Caco-2 (cell line): ENCODE results near the gene SRP9. TPM values are rescaled to one million over a fixed set of nuclear protein-coding genes. Genes with fewer than 3 reads are reported as not detected.
"Not testable (repeated sequence)": the region's sequence is repeated elsewhere in the genome, so short reads cannot be mapped to it uniquely, and the experiment has no call there.

ENCODE experiments used
- BruUV-seq: library from RNA; stranded (reverse); fragments of 400-500 nt; replicated peaks from 2 replicates; lab custom pipeline; 2021; lab: Mats Ljungman, UMichigan
- CTCF ChIA-PET: fragments of 300-600 bp; sonication (Branson Sonifier 250); formaldehyde crosslinking; loops from one replicate; lab custom pipeline; 2022; ENCODE audit warnings: antibody characterized with exemption; lab: Charles Lee
- POLR2A ChIA-PET: fragments of 300-600 bp; sonication (Branson Sonifier 250); formaldehyde crosslinking; loops from one replicate; lab custom pipeline; 2022; ENCODE audit warnings: antibody characterized with exemption; lab: Charles Lee
- DNase-seq, 2 experiments: peaks; one replicate each; pipeline versions ENCODE4 v3.0.0 to v3.0.0-alpha.2; 2020 to 2022
- H3K27me3 ChIP-seq: replicated peaks from 2 replicates; pipeline ENCODE4 v1.6.0; 2011; ENCODE audit warnings: low read length; ENCODE audit not compliant: control insufficient read depth, insufficient read depth
- H3K36me3 ChIP-seq: 2 replicates; pipeline ENCODE4 v1.5.1; 2011; ENCODE audit warnings: low read length; ENCODE audit not compliant: control insufficient read depth, insufficient read depth
- H3K4me1 ChIP-seq: fragments of 250-450 bp; sonication (Bioruptor Pico); 2 replicates; pipeline ENCODE4 v1.5.1; 2020; ENCODE audit warnings: mild to moderate bottlenecking
- H3K4me3 ChIP-seq: 2 replicates; pipeline ENCODE4 v1.5.1; 2011; ENCODE audit warnings: low read depth, mild to moderate bottlenecking, control low read depth, low read length
- H3K9me3 ChIP-seq: fragments of 250-450 bp; sonication (Bioruptor Pico); 2 replicates; pipeline ENCODE4 v1.5.1; 2020; ENCODE audit warnings: mild to moderate bottlenecking, moderate library complexity
- H3K27ac Mint-ChIP-seq: one replicate; pipeline ENCODE4 v1.8.0; 2022; ENCODE audit warnings: mixed read lengths; ENCODE audit not compliant: unreplicated experiment
- H3K27me3 Mint-ChIP-seq: one replicate; pipeline ENCODE4 v1.8.0; 2022; ENCODE audit warnings: mixed read lengths; ENCODE audit not compliant: insufficient read depth, unreplicated experiment
- H3K36me3 Mint-ChIP-seq: one replicate; pipeline ENCODE4 v1.8.0; 2022; ENCODE audit warnings: mild to moderate bottlenecking, mixed read lengths; ENCODE audit not compliant: insufficient read depth, unreplicated experiment
- H3K4me1 Mint-ChIP-seq: one replicate; pipeline ENCODE4 v1.8.0; 2022; ENCODE audit warnings: low read depth, mixed read lengths; ENCODE audit not compliant: unreplicated experiment
- H3K4me3 Mint-ChIP-seq: one replicate; pipeline ENCODE4 v1.8.0; 2022; ENCODE audit warnings: mild to moderate bottlenecking, moderate library complexity, mixed read lengths; ENCODE audit not compliant: unreplicated experiment
- H3K9me3 Mint-ChIP-seq: one replicate; pipeline ENCODE4 v1.8.0; 2022; ENCODE audit warnings: mixed read lengths; ENCODE audit not compliant: unreplicated experiment
- intact Hi-C: fragments of 100-400 bp; cut with micrococcal nuclease; formaldehyde crosslinking; loops from one replicate; pipeline ENCODE4 v1.10.0; 2022; ENCODE audit not compliant: unreplicated experiment
- total RNA-seq: library from RNA; stranded (reverse); gene quantifications from 2 replicates; pipeline ENCODE4 v1.2.3, GENCODE V29; 2022
- TF ChIP-seq, protein P1 (sequence below), 2 experiments: fragments of 200-600 bp in 1 of 2; IDR thresholded peaks; 1 replicate in 1 of 2; 2 replicates in 1 of 2; pipeline versions ENCODE4 v1.5.1 to v1.8.0; 2011 to 2022; ENCODE audit warnings: antibody characterized with exemption in 1 of 2, control low read depth in 1 of 2, inconsistent platforms in 1 of 2, low read depth in 1 of 2, low read length in 1 of 2, mild to moderate bottlenecking in 1 of 2, moderate library complexity in 1 of 2; ENCODE audit not compliant: insufficient read depth in 1 of 2, severe bottlenecking in 1 of 2, unreplicated experiment in 1 of 2

SRP9 gene
- total RNA-seq, 1 experiment from 2014 or later = 261 TPM

- H3K27ac Mint-ChIP-seq = peak overlapping the region; percentile 75
- CTCF ChIA-PET = interaction anchor here (0.6 kb wide), 1 partner anchor 59 kb away, joined by 3 read pairs; no protein-coding TSS in a partner anchor
- peak; percentile 84 to 94 for DNase-seq
These were observed 22.5 kb upstream of the SRP9 start for GRCh38 chr1:225754940-225755641.

DNA sequence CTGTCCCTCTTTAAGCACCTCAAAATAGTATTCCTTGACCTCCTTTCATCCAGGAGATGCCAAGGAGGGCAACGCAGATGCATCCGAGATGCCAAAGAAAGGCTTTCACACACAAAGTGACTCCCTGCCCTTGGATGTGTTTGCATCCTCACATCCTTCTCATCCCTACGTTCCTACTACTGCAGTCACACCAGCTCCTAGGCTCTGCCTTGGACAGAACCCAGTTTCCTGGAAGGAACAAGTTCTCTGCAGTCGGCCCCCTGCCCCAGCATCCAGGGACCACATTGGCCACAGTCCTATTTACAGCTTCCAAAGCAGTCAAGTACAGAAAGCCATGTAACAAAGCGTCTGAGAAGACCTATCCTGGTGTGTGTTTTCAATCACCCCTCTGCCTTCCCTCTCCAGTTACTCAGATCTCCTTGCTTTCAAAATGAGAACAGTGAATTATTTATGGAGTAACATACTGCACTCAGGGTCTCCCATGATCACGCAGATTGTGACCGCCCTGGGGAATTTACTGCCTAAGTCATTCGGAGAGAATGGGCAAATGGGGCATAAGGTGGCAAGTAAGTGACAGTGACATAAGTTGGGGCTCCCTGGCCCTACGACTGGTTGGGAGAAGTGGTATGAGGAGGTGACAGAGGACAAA is 21.8 kb upstream of the SRP9 start:
- H3K27ac Mint-ChIP-seq = peak overlapping the region; percentile 75
- no peaks in the 10 kb centered on the region for H3K9me3 ChIP-seq
- H3K4me3 ChIP-seq = no peak overlapping the region
- H3K36me3 ChIP-seq = no peaks in the 10 kb centered on the region
- ChIA-PET POLR2A (no interaction called here), CTCF (no interaction called here)
- no peak overlapping the region for H3K4me3 Mint-ChIP-seq
- no peaks in the 10 kb centered on the region for H3K9me3 Mint-ChIP-seq
- no peaks in the 10 kb centered on the region for H3K27me3 Mint-ChIP-seq
- no peaks in the 10 kb centered on the region for H3K36me3 Mint-ChIP-seq
- H3K27me3 ChIP-seq = no peaks in the 10 kb centered on the region
- TF ChIP-seq, protein P1, sequence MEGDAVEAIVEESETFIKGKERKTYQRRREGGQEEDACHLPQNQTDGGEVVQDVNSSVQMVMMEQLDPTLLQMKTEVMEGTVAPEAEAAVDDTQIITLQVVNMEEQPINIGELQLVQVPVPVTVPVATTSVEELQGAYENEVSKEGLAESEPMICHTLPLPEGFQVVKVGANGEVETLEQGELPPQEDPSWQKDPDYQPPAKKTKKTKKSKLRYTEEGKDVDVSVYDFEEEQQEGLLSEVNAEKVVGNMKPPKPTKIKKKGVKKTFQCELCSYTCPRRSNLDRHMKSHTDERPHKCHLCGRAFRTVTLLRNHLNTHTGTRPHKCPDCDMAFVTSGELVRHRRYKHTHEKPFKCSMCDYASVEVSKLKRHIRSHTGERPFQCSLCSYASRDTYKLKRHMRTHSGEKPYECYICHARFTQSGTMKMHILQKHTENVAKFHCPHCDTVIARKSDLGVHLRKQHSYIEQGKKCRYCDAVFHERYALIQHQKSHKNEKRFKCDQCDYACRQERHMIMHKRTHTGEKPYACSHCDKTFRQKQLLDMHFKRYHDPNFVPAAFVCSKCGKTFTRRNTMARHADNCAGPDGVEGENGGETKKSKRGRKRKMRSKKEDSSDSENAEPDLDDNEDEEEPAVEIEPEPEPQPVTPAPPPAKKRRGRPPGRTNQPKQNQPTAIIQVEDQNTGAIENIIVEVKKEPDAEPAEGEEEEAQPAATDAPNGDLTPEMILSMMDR (IDR thresholded peaks at IDR 0.05; ENCODE audit: insufficient read depth in 1 of 2, low read depth in 1 of 2, low read length in 1 of 2, severe bottlenecking in 1 of 2, unreplicated experiment in 1 of 2) = no peak
- intact Hi-C loops = loop anchor here (1.0 to 2.0 kb wide), 2 partner anchors 17 to 102 kb away; partner anchors contain the start of gene ENAH
- peaks cover 39% of the 10 kb centered on the region for H3K4me1 ChIP-seq
- DNase-seq = no peak
- no TSS peak for BruUV-seq
- peaks cover 35% of the 10 kb centered on the region for H3K4me1 Mint-ChIP-seq

More at GRCh38 chr1:225754940-225755641, 22.5 kb upstream of the SRP9 start:
- BruUV-seq = no TSS peak
- H3K27me3 ChIP-seq = no peaks in the 10 kb centered on the region
- Mint-ChIP-seq H3K36me3 (no peaks in the 10 kb centered on the region), H3K27me3 (no peaks in the 10 kb centered on the region), H3K4me3 (no peak overlapping the region), H3K4me1 (peaks cover 35% of the 10 kb centered on the region), H3K9me3 (no peaks in the 10 kb centered on the region)
- intact Hi-C loops = loop anchor here (1.0 to 2.0 kb wide), 2 partner anchors 18 to 102 kb away; partner anchors contain the start of gene ENAH
- no peak overlapping the region for H3K4me3 ChIP-seq
- H3K36me3 ChIP-seq = no peaks in the 10 kb centered on the region
- peaks cover 39% of the 10 kb centered on the region for H3K4me1 ChIP-seq
- no peaks in the 10 kb centered on the region for H3K9me3 ChIP-seq
- TF ChIP-seq, protein P1 (IDR thresholded peaks at IDR 0.05; ENCODE audit: insufficient read depth in 1 of 2, low read depth in 1 of 2, low read length in 1 of 2, severe bottlenecking in 1 of 2, unreplicated experiment in 1 of 2) = no peak
- POLR2A ChIA-PET = interaction anchor here (0.6 kb wide), 2 partner anchors 15 to 873 kb away, joined by 3 to 5 read pairs; no protein-coding TSS in a partner anchor

DNA sequence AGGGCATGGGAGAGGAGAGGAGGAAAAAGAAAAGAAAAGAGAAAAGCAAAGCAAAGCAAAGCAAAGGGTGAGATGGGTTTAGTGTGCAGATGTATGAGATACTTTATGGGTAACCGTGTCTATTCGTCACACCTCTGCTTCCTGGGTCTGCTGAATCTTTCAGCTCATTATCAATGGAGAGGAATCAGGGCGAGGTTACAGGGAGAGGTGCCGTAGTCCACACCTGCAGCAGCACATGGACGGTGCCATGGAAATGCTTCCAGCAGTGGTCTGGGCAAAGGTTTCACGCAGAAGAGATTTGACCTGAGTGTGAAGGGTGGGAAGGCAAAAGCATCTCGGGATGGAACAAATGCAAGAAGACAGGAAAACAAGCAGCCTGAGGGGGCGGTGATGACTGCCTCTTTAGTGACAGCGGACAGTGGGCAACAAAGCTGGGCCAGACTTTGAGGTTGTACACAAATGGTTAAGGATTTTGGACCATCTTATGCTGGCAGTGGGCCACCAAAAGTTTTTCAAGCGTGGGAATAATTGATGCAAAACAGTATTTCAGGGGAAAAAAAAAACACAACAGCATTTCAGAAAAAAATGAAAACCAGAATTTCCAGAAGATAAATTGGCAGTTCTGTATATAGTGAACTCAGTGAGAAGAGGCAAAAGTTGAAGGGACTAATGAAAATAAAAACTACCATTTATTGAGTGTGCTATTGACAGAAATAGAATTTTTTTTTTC is 19.5 kb upstream of the SRP9 start:
- Mint-ChIP-seq H3K36me3 (no peaks in the 10 kb centered on the region), H3K27me3 (no peaks in the 10 kb centered on the region), H3K4me3 (no peak overlapping the region), H3K9me3 (no peaks in the 10 kb centered on the region), H3K4me1 (peaks cover 50% of the 10 kb centered on the region), H3K27ac (no peak overlapping the region)
- Histone ChIP-seq H3K4me1 (peaks cover 48% of the 10 kb centered on the region), H3K4me3 (no peak overlapping the region), H3K9me3 (no peaks in the 10 kb centered on the region), H3K27me3 (no peaks in the 10 kb centered on the region), H3K36me3 (no peaks in the 10 kb centered on the region)
- no peak for DNase-seq
- BruUV-seq = no TSS peak
- ChIA-PET POLR2A (no interaction called here), CTCF (no interaction called here)
- intact Hi-C loops = no loop called here
- TF ChIP-seq, protein P1 (IDR thresholded peaks at IDR 0.05; ENCODE audit: insufficient read depth in 1 of 2, low read depth in 1 of 2, low read length in 1 of 2, severe bottlenecking in 1 of 2, unreplicated experiment in 1 of 2) = no peak

GRCh38 chr1:225759972-225760371 is 17.7 kb upstream of the SRP9 start:
- H3K4me3 Mint-ChIP-seq, POLR2A ChIA-PET: not testable (repeated sequence)

More at GRCh38 chr1:225759972-225760371, 17.7 kb upstream of the SRP9 start:
- CTCF ChIA-PET, BruUV-seq, H3K36me3 ChIP-seq, H3K27me3 ChIP-seq, H3K36me3 Mint-ChIP-seq, H3K9me3 ChIP-seq, H3K9me3 Mint-ChIP-seq, H3K27me3 Mint-ChIP-seq, H3K4me3 ChIP-seq, DNase-seq, H3K27ac Mint-ChIP-seq: not testable (repeated sequence)
- H3K4me1 ChIP-seq = peaks cover 45% of the 10 kb centered on the region
- intact Hi-C loops = loop anchor here (5.0 kb wide), 1 partner anchor 58 kb away; no protein-coding TSS in a partner anchor
- H3K4me1 Mint-ChIP-seq = peaks cover 42% of the 10 kb centered on the region
